ENCODE data around the gene HCFC1R1.

DNA sequence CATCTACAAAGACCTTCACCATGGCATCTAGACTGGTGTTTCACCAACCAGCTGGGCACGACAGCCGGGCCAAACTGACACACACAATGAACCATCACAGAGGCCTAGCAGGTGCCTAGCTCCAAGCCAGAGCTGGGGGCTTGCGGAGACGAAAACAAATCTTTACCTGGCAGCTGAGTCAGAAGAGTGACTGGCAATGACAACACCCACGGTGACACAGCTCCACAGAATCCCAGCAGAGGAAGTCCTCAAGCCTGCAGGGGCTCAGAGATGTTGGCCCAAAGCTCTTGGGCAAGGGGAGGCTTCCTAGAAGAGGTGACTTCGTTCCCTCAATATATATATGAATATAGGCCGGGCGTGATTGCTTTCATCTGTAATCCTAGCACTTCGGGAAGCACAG lies 27.8 kb upstream of the HCFC1R1 start:
- TF ChIP-seq, protein P1, sequence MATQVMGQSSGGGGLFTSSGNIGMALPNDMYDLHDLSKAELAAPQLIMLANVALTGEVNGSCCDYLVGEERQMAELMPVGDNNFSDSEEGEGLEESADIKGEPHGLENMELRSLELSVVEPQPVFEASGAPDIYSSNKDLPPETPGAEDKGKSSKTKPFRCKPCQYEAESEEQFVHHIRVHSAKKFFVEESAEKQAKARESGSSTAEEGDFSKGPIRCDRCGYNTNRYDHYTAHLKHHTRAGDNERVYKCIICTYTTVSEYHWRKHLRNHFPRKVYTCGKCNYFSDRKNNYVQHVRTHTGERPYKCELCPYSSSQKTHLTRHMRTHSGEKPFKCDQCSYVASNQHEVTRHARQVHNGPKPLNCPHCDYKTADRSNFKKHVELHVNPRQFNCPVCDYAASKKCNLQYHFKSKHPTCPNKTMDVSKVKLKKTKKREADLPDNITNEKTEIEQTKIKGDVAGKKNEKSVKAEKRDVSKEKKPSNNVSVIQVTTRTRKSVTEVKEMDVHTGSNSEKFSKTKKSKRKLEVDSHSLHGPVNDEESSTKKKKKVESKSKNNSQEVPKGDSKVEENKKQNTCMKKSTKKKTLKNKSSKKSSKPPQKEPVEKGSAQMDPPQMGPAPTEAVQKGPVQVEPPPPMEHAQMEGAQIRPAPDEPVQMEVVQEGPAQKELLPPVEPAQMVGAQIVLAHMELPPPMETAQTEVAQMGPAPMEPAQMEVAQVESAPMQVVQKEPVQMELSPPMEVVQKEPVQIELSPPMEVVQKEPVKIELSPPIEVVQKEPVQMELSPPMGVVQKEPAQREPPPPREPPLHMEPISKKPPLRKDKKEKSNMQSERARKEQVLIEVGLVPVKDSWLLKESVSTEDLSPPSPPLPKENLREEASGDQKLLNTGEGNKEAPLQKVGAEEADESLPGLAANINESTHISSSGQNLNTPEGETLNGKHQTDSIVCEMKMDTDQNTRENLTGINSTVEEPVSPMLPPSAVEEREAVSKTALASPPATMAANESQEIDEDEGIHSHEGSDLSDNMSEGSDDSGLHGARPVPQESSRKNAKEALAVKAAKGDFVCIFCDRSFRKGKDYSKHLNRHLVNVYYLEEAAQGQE (IDR thresholded peaks at IDR 0.05; ENCODE audit: unreplicated experiment): no peak
- TF ChIP-seq EZH2phosphoT487 (IDR thresholded peaks at IDR 0.05; ENCODE audit: unreplicated experiment) (no peak), EZH2 (IDR thresholded peaks at IDR 0.05; ENCODE audit: low read depth, unreplicated experiment) (no peak), POLR2AphosphoS5 (IDR thresholded peaks at IDR 0.05; ENCODE audit: low read depth) (0 out of 2 replicates have a peak, but pooled peaks have one; percentile 9), NANOG (IDR thresholded peaks at IDR 0.05; ENCODE audit: borderline replicate concordance) (no peak)
- TF ChIP-seq, protein P2, sequence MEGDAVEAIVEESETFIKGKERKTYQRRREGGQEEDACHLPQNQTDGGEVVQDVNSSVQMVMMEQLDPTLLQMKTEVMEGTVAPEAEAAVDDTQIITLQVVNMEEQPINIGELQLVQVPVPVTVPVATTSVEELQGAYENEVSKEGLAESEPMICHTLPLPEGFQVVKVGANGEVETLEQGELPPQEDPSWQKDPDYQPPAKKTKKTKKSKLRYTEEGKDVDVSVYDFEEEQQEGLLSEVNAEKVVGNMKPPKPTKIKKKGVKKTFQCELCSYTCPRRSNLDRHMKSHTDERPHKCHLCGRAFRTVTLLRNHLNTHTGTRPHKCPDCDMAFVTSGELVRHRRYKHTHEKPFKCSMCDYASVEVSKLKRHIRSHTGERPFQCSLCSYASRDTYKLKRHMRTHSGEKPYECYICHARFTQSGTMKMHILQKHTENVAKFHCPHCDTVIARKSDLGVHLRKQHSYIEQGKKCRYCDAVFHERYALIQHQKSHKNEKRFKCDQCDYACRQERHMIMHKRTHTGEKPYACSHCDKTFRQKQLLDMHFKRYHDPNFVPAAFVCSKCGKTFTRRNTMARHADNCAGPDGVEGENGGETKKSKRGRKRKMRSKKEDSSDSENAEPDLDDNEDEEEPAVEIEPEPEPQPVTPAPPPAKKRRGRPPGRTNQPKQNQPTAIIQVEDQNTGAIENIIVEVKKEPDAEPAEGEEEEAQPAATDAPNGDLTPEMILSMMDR (conservative IDR thresholded peaks at IDR 0.05; ENCODE audit: low read depth in 2 of 2): no peak
- TF ChIP-seq, protein P3, sequence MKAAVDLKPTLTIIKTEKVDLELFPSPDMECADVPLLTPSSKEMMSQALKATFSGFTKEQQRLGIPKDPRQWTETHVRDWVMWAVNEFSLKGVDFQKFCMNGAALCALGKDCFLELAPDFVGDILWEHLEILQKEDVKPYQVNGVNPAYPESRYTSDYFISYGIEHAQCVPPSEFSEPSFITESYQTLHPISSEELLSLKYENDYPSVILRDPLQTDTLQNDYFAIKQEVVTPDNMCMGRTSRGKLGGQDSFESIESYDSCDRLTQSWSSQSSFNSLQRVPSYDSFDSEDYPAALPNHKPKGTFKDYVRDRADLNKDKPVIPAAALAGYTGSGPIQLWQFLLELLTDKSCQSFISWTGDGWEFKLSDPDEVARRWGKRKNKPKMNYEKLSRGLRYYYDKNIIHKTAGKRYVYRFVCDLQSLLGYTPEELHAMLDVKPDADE (IDR thresholded peaks at IDR 0.05): no peak
- TF ChIP-seq, protein P4, sequence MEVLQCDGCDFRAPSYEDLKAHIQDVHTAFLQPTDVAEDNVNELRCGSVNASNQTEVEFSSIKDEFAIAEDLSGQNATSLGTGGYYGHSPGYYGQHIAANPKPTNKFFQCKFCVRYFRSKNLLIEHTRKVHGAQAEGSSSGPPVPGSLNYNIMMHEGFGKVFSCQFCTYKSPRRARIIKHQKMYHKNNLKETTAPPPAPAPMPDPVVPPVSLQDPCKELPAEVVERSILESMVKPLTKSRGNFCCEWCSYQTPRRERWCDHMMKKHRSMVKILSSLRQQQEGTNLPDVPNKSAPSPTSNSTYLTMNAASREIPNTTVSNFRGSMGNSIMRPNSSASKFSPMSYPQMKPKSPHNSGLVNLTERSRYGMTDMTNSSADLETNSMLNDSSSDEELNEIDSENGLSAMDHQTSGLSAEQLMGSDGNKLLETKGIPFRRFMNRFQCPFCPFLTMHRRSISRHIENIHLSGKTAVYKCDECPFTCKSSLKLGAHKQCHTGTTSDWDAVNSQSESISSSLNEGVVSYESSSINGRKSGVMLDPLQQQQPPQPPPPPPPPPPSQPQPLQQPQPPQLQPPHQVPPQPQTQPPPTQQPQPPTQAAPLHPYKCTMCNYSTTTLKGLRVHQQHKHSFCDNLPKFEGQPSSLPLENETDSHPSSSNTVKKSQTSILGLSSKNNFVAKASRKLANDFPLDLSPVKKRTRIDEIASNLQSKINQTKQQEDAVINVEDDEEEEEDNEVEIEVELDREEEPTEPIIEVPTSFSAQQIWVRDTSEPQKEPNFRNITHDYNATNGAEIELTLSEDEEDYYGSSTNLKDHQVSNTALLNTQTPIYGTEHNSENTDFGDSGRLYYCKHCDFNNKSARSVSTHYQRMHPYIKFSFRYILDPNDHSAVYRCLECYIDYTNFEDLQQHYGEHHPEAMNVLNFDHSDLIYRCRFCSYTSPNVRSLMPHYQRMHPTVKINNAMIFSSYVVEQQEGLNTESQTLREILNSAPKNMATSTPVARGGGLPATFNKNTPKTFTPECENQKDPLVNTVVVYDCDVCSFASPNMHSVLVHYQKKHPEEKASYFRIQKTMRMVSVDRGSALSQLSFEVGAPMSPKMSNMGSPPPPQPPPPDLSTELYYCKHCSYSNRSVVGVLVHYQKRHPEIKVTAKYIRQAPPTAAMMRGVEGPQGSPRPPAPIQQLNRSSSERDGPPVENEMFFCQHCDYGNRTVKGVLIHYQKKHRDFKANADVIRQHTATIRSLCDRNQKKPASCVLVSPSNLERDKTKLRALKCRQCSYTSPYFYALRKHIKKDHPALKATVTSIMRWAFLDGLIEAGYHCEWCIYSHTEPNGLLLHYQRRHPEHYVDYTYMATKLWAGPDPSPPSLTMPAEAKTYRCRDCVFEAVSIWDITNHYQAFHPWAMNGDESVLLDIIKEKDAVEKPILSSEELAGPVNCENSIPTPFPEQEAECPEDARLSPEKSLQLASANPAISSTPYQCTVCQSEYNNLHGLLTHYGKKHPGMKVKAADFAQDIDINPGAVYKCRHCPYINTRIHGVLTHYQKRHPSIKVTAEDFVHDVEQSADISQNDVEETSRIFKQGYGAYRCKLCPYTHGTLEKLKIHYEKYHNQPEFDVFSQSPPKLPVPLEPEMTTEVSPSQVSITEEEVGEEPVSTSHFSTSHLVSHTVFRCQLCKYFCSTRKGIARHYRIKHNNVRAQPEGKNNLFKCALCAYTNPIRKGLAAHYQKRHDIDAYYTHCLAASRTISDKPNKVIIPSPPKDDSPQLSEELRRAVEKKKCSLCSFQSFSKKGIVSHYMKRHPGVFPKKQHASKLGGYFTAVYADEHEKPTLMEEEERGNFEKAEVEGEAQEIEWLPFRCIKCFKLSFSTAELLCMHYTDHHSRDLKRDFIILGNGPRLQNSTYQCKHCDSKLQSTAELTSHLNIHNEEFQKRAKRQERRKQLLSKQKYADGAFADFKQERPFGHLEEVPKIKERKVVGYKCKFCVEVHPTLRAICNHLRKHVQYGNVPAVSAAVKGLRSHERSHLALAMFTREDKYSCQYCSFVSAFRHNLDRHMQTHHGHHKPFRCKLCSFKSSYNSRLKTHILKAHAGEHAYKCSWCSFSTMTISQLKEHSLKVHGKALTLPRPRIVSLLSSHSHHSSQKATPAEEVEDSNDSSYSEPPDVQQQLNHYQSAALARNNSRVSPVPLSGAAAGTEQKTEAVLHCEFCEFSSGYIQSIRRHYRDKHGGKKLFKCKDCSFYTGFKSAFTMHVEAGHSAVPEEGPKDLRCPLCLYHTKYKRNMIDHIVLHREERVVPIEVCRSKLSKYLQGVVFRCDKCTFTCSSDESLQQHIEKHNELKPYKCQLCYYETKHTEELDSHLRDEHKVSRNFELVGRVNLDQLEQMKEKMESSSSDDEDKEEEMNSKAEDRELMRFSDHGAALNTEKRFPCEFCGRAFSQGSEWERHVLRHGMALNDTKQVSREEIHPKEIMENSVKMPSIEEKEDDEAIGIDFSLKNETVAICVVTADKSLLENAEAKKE (CRISPR knock-in tag; IDR thresholded peaks at IDR 0.05): no peak

Data from GM23338 (cell line).